H1 (cell line): ENCODE results near the gene MAGEA9. TPM values are rescaled to one million over a fixed set of nuclear protein-coding genes. Genes with fewer than 3 reads are reported as not detected.
"Not testable (repeated sequence)": the region's sequence is repeated elsewhere in the genome, so short reads cannot be mapped to it uniquely, and the experiment has no call there.

Experiments used
- CTCF ChIA-PET: fragments of 300-600 bp; sonication (Branson Sonifier 250); formaldehyde crosslinking; loops from one replicate; lab custom pipeline; 2021; ENCODE audit not compliant: partially characterized antibody; lab: Charles Lee
- POLR2A ChIA-PET: fragments of 300-600 bp; sonication (Branson Sonifier 250); formaldehyde crosslinking; loops from one replicate; lab custom pipeline; 2021; ENCODE audit warnings: inconsistent platforms; ENCODE audit not compliant: partially characterized antibody; lab: Charles Lee
- DNase-seq, 2 experiments: peaks; one replicate each; pipeline versions ENCODE4 v3.0.0 to v3.0.0-alpha.2; 2010 to 2022; ENCODE audit warnings: low spot score in 2 of 2, low read depth in 1 of 2, mixed read lengths in 1 of 2
- FAIRE-seq: peaks from 2 replicates; lab custom pipeline; 2011; peaks lifted over from hg19 to GRCh38; lab: Jason Lieb, UNC
- H2AFZ ChIP-seq: 2 replicates; pipeline ENCODE4 v1.8.1; 2012; ENCODE audit warnings: low read length, inconsistent platforms
- H2AK5ac ChIP-seq: 2 replicates; pipeline ENCODE4 v1.6.1; 2013; ENCODE audit warnings: low read depth, low read length
- H2BK120ac ChIP-seq: replicated peaks from 2 replicates; pipeline ENCODE3; 2013; ENCODE audit warnings: low read depth, low read length, inconsistent platforms
- H2BK12ac ChIP-seq: 2 replicates; pipeline ENCODE4 v1.6.1; 2013; ENCODE audit warnings: low read depth, low read length
- H2BK15ac ChIP-seq: 2 replicates; pipeline ENCODE4 v1.6.1; 2013; ENCODE audit warnings: low read length
- H2BK20ac ChIP-seq: 2 replicates; pipeline ENCODE4 v1.6.1; 2013; ENCODE audit warnings: low read length
- H2BK5ac ChIP-seq: 2 replicates; pipeline ENCODE4 v1.6.1; 2013; ENCODE audit warnings: low read depth, low read length
- H3K14ac ChIP-seq: 2 replicates; pipeline ENCODE4 v1.6.1; 2013; ENCODE audit warnings: inconsistent platforms; ENCODE audit not compliant: insufficient read length
- H3K18ac ChIP-seq: 2 replicates; pipeline ENCODE4 v1.6.1; 2013; ENCODE audit warnings: low read length; ENCODE audit errors: extremely low read depth
- H3K23ac ChIP-seq: 2 replicates; pipeline ENCODE4 v1.6.1; 2013; ENCODE audit warnings: inconsistent platforms; ENCODE audit not compliant: insufficient read length
- H3K23me2 ChIP-seq: 2 replicates; pipeline ENCODE4 v1.6.1; 2013; ENCODE audit warnings: low read depth, low read length
- H3K27ac ChIP-seq: 2 replicates; pipeline ENCODE4 v1.6.1; 2011; ENCODE audit warnings: low read depth, low read length, inconsistent platforms
- H3K27me3 ChIP-seq, 4 experiments: replicated peaks in 1 of 4; 1 replicate in 1 of 4; 2 replicates in 3 of 4; pipeline versions ENCODE4 v1.6.1 to v1.8.1; 2011 to 2013; ENCODE audit warnings: low read length in 3 of 4, mild to moderate bottlenecking in 3 of 4, inconsistent platforms in 2 of 4, mixed read lengths in 2 of 4, moderate library complexity in 1 of 4; ENCODE audit not compliant: control insufficient read depth in 3 of 4, insufficient read depth in 3 of 4; ENCODE audit errors: extremely low read depth in 1 of 4
- H3K36me3 ChIP-seq, 4 experiments: 2 replicates each; pipeline versions ENCODE4 v1.6.1 to v1.8.1; 2011 to 2013; ENCODE audit warnings: mild to moderate bottlenecking in 4 of 4, low read length in 3 of 4, moderate library complexity in 2 of 4, control low read depth in 1 of 4, inconsistent platforms in 1 of 4; ENCODE audit not compliant: insufficient read depth in 4 of 4, control insufficient read depth in 2 of 4
- H3K4ac ChIP-seq: replicated peaks from 2 replicates; pipeline ENCODE3; 2013; ENCODE audit warnings: low read length, low read depth, mixed read lengths, inconsistent platforms; ENCODE audit not compliant: insufficient read length
- H3K4me1 ChIP-seq, 4 experiments: replicated peaks in 1 of 4; 1 replicate in 1 of 4; 2 replicates in 3 of 4; pipeline versions ENCODE4 v1.6.1 to v1.8.1; 2011 to 2013; ENCODE audit warnings: low read length in 3 of 4, inconsistent platforms in 2 of 4, mixed read lengths in 1 of 4; ENCODE audit not compliant: insufficient read depth in 4 of 4, control insufficient read depth in 3 of 4
- H3K4me2 ChIP-seq, 2 experiments: 2 replicates each; pipeline versions ENCODE4 v1.6.1 to v1.8.1; 2011 to 2013; ENCODE audit warnings: low read depth in 2 of 2, low read length in 2 of 2, control low read depth in 1 of 2, inconsistent platforms in 1 of 2, mild to moderate bottlenecking in 1 of 2; ENCODE audit not compliant: insufficient read depth in 1 of 2
- H3K4me3 ChIP-seq, 4 experiments: fragments of 200-600, 300-600 bp in 1 of 4; sonication (generic), shearing (Covaris generic), sonication (Bioruptor Twin) in 1 of 4; 2 replicates each; pipeline versions ENCODE4 v1.5.1 to v1.8.1; 2011 to 2016; ENCODE audit warnings: low read length in 4 of 4, low read depth in 3 of 4, control low read depth in 2 of 4, inconsistent platforms in 2 of 4, mild to moderate bottlenecking in 2 of 4, mixed read lengths in 1 of 4, moderate library complexity in 1 of 4; ENCODE audit not compliant: insufficient read depth in 2 of 4; ENCODE audit errors: extremely low read depth in 1 of 4
- H3K56ac ChIP-seq: replicated peaks from 2 replicates; pipeline ENCODE3; 2013; ENCODE audit warnings: low read depth, mild to moderate bottlenecking, mixed read lengths, low read length, inconsistent platforms; ENCODE audit not compliant: insufficient read length
- H3K79me1 ChIP-seq: 2 replicates; pipeline ENCODE4 v1.6.1; 2013; ENCODE audit warnings: low read depth, low read length, control low read depth
- H3K79me2 ChIP-seq, 2 experiments: 2 replicates each; pipeline versions ENCODE4 v1.6.1 to v1.8.1; 2012 to 2013; ENCODE audit warnings: low read length in 2 of 2, mild to moderate bottlenecking in 2 of 2, inconsistent platforms in 1 of 2; ENCODE audit not compliant: insufficient read depth in 2 of 2, control insufficient read depth in 1 of 2
- H3K9ac ChIP-seq, 4 experiments: replicated peaks in 1 of 4; 1 replicate in 1 of 4; 2 replicates in 3 of 4; pipeline versions ENCODE4 v1.6.1 to v1.8.1; 2011 to 2013; ENCODE audit warnings: low read depth in 3 of 4, low read length in 3 of 4, control low read depth in 2 of 4, mild to moderate bottlenecking in 2 of 4, moderate library complexity in 2 of 4, inconsistent platforms in 1 of 4; ENCODE audit errors: extremely low read depth in 1 of 4
- H3K9me3 ChIP-seq, 2 experiments: 2 replicates each; pipeline versions ENCODE4 v1.6.1 to v1.8.1; 2012 to 2013; ENCODE audit warnings: mild to moderate bottlenecking in 2 of 2, moderate library complexity in 2 of 2, control low read depth in 1 of 2, inconsistent platforms in 1 of 2, low read depth in 1 of 2, low read length in 1 of 2, mixed read lengths in 1 of 2; ENCODE audit not compliant: insufficient read depth in 2 of 2
- H4K20me1 ChIP-seq, 2 experiments: replicated peaks in 1 of 2; 2 replicates each; pipeline versions ENCODE3 to v1.8.1; 2011 to 2013; ENCODE audit warnings: inconsistent platforms in 2 of 2, low read length in 2 of 2, mild to moderate bottlenecking in 1 of 2; ENCODE audit not compliant: insufficient read depth in 2 of 2, control insufficient read depth in 1 of 2
- H4K5ac ChIP-seq: 2 replicates; pipeline ENCODE4 v1.6.1; 2013; ENCODE audit warnings: low read length, low read depth, mixed read lengths, inconsistent platforms; ENCODE audit not compliant: insufficient read length
- H4K8ac ChIP-seq: 2 replicates; pipeline ENCODE4 v1.8.0; 2013; ENCODE audit warnings: mild to moderate bottlenecking, moderate library complexity, low read length, inconsistent platforms; ENCODE audit not compliant: insufficient read depth; ENCODE audit errors: extremely low read depth
- H4K91ac ChIP-seq: replicated peaks from 2 replicates; pipeline ENCODE3; 2013; ENCODE audit warnings: low read length, mixed read lengths, inconsistent platforms; ENCODE audit not compliant: insufficient read length
- WGBS, 2 experiments: shearing (Covaris generic) in 1 of 2; methylation state at CpG; one replicate each; pipeline versions ENCODE4 v1.1.6 to v1.1.7; 2013 to 2015; ENCODE audit warnings: low lambda C conversion rate in 2 of 2, mixed read lengths in 2 of 2, inconsistent platforms in 1 of 2, low coverage in 1 of 2, missing lambda C conversion rate in 1 of 2; ENCODE audit not compliant: insufficient replicate concordance in 2 of 2, insufficient coverage in 1 of 2, insufficient read length in 1 of 2; ENCODE audit errors: extremely low coverage in 1 of 2, missing lambda C conversion rate in 1 of 2; 5-methylcytosine and 5-hydroxymethylcytosine counted together
- polyA plus RNA-seq, 7 experiments: library from polyadenylated mRNA; depleted of rRNA in 3 of 7; stranded (reverse) in 5 of 7; unstranded in 2 of 7; fragments of >200 nt in 5 of 7; fragments of 200-250 nt in 2 of 7; gene quantifications; 1 replicate in 5 of 7; 2 replicates in 1 of 7; 4 replicates in 1 of 7; pipeline versions ENCODE4 v1.2.1 to v1.2.3, GENCODE V29; 2011 to 2013; ENCODE audit warnings: missing spikeins in 2 of 7, mixed read lengths in 2 of 7
- total RNA-seq: library from RNA; stranded (reverse); fragmentation: NEBNext Ultra II Directional; extraction: Animal tissue kit (Norgen Biotek cat#: 25700); gene quantifications from 2 replicates; pipeline ENCODE4 v1.2.1, GENCODE V29; 2021

The MAGEA9 gene
- total and polyA plus RNA-seq, 2 of the 8 experiments (the other 6 are each of a cell fraction or from before 2014, with no cell fraction given), result not detected

DNA sequence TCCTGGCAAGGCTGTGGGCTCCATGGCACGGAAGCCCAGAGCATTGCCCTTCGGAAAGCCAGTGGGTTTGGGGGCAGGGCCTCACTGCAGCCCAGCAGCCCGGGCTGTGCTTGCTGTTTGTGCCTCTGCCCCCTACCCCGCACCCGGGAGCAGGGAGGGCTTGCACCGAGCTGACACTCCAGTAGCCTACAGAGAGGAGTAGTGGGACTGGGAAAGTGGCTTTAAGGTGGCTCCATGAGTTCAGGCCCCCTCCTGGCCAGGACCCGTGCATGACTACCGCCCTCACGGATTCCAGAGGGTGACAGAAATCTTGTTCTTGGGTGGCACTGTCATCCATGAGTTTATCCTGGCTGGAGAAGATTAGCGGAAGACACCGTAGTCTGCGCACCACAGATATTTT lies 11.4 kb upstream of the MAGEA9 start:
- H2BK120ac ChIP-seq, H2AFZ ChIP-seq, H3K9ac ChIP-seq, H2BK20ac ChIP-seq, H3K18ac ChIP-seq, H2BK15ac ChIP-seq, POLR2A ChIA-PET, H4K5ac ChIP-seq, H4K20me1 ChIP-seq, H3K36me3 ChIP-seq, H3K27me3 ChIP-seq, H3K79me2 ChIP-seq, CTCF ChIA-PET, H3K9me3 ChIP-seq, DNase-seq, H3K4ac ChIP-seq, H4K91ac ChIP-seq, H2AK5ac ChIP-seq, H3K56ac ChIP-seq, H3K23me2 ChIP-seq, H3K23ac ChIP-seq, H3K4me1 ChIP-seq, H3K14ac ChIP-seq, H2BK5ac ChIP-seq, H3K27ac ChIP-seq, H2BK12ac ChIP-seq, H3K4me2 ChIP-seq, H3K4me3 ChIP-seq, H3K79me1 ChIP-seq, H4K8ac ChIP-seq: not testable (repeated sequence)
- peak; percentile 94 for FAIRE-seq
- 100% methylated on average over 1 of the region's 12 CpGs; no CpG with 5 or more reads in 1 of the 2 experiments for whole genome bisulfite sequencing, 2 experiments

DNA sequence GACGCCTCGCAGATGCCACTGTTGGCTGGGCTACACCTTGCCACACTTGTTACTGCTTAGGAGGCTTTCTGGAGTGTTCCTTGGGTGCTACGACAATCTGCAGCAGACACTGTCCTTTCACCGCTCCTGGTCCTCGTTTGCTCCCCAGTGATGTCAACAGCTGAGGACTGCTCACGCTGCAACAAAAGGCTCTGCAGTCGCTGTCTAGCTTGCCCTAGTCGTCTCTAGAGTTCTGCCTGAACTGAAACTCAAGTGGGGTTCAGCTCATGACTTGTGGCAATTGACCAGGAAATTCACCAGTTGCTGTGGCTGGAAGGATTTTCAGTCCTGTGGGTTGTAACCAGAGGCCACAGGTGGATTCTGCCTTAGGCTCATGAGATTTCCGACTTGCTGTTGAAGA lies 8.7 kb upstream of the MAGEA9 start:
- H4K5ac ChIP-seq, H3K36me3 ChIP-seq, H3K23me2 ChIP-seq, DNase-seq, H3K4me2 ChIP-seq, H3K27ac ChIP-seq, H4K91ac ChIP-seq, POLR2A ChIA-PET, H4K20me1 ChIP-seq, H3K4me1 ChIP-seq, H4K8ac ChIP-seq, H3K56ac ChIP-seq, H3K23ac ChIP-seq, H3K79me2 ChIP-seq, H2BK5ac ChIP-seq, H2BK120ac ChIP-seq, H2BK12ac ChIP-seq, H3K79me1 ChIP-seq, H3K9me3 ChIP-seq, H2BK20ac ChIP-seq, H3K27me3 ChIP-seq, H3K4ac ChIP-seq, H2BK15ac ChIP-seq, CTCF ChIA-PET, H3K18ac ChIP-seq, H3K14ac ChIP-seq, H2AFZ ChIP-seq, H3K9ac ChIP-seq, H3K4me3 ChIP-seq, H2AK5ac ChIP-seq: not testable (repeated sequence)
- WGBS, 2 experiments, result no CpG with 5 or more reads among the region's 9 CpGs
- peak; percentile 83 for FAIRE-seq
